SK-N-SH treated with all-trans-retinoic acid at 6 μM for 48 hours (cell line): ENCODE results near the gene ASF1B.

ENCODE experiments used
- ATAC-seq: fragments of 200-7000 bp; cut with Tn5 transposase; 3 replicates; pipeline ENCODE4 v1.9.1; 2020; ENCODE audit warnings: mild to moderate bottlenecking, moderate library complexity
- ARNTL ChIP-seq: fragments of 450-650 bp; formaldehyde crosslinking; IDR thresholded peaks from 2 replicates; pipeline ENCODE4 v1.5.0; 2020; ENCODE audit warnings: low read depth, mild to moderate bottlenecking, moderate library complexity, borderline replicate concordance
- BACH2 ChIP-seq: fragments of 250-450 bp; sonication (Bioruptor Pico); IDR thresholded peaks from 2 replicates; pipeline ENCODE4 v1.9.0; 2021; ENCODE audit warnings: mild to moderate bottlenecking, borderline replicate concordance
- CSDC2 ChIP-seq: fragments of 250-450 bp; sonication (Bioruptor Pico); IDR thresholded peaks from 2 replicates; pipeline ENCODE4 v1.5.0; 2020; ENCODE audit warnings: mild to moderate bottlenecking, moderate library complexity
- ESRRG ChIP-seq: fragments of 250-450 bp; sonication (Bioruptor Pico); IDR thresholded peaks from 2 replicates; pipeline ENCODE4 v1.6.1; 2021; ENCODE audit warnings: mild to moderate bottlenecking
- GLIS3 ChIP-seq: fragments of 250-450 bp; sonication (Bioruptor Pico); IDR thresholded peaks from 2 replicates; pipeline ENCODE4 v1.5.0; 2020; ENCODE audit warnings: mild to moderate bottlenecking, moderate library complexity
- ISL1 ChIP-seq: fragments of 250-450 bp; sonication (Bioruptor Pico); IDR thresholded peaks from 2 replicates; pipeline ENCODE4 v2.1.2; 2022; ENCODE audit warnings: mild to moderate bottlenecking, moderate library complexity
- OSR1 ChIP-seq: fragments of 250-450 bp; sonication (Bioruptor Pico); IDR thresholded peaks from 2 replicates; pipeline ENCODE4 v1.8.0; 2022; ENCODE audit warnings: moderate library complexity, mild to moderate bottlenecking, inconsistent platforms
- PPARA ChIP-seq: fragments of 250-450 bp; sonication (Bioruptor Pico); IDR thresholded peaks from 2 replicates; pipeline ENCODE4 v1.5.0; 2020; ENCODE audit warnings: mild to moderate bottlenecking, borderline replicate concordance
- RARB ChIP-seq: fragments of 250-450 bp; sonication (Bioruptor Pico); IDR thresholded peaks from 2 replicates; pipeline ENCODE4 v1.8.0; 2021; ENCODE audit warnings: mild to moderate bottlenecking, moderate library complexity
- SNAI2 ChIP-seq: fragments of 250-450 bp; sonication (Bioruptor Pico); IDR thresholded peaks from 2 replicates; pipeline ENCODE4 v1.5.0; 2020; ENCODE audit warnings: mild to moderate bottlenecking, moderate library complexity
- TCF4 ChIP-seq: fragments of 250-450 bp; sonication (Bioruptor Pico); IDR thresholded peaks from 2 replicates; pipeline ENCODE4 v1.8.0; 2021; ENCODE audit warnings: mild to moderate bottlenecking, moderate library complexity, borderline replicate concordance
- TOX ChIP-seq: fragments of 250-450 bp; sonication (Bioruptor Pico); IDR thresholded peaks from 2 replicates; pipeline ENCODE4 v1.8.0; 2021; ENCODE audit warnings: mild to moderate bottlenecking, moderate library complexity, borderline replicate concordance
- ZC3H10 ChIP-seq: fragments of 250-450 bp; sonication (Bioruptor Pico); IDR thresholded peaks from 2 replicates; pipeline ENCODE4 v1.5.1; 2021; ENCODE audit warnings: mild to moderate bottlenecking, moderate library complexity
- ZFP3 ChIP-seq: fragments of 250-450 bp; sonication (Bioruptor Pico); IDR thresholded peaks from 2 replicates; pipeline ENCODE4 v1.5.0; 2020; ENCODE audit warnings: mild to moderate bottlenecking, moderate library complexity
- ZFP30 ChIP-seq: fragments of 450-650 bp; formaldehyde crosslinking; IDR thresholded peaks from 2 replicates; pipeline ENCODE4 v1.5.0; 2022; ENCODE audit warnings: mild to moderate bottlenecking, moderate library complexity
- ZNF565 ChIP-seq: fragments of 450-650 bp; formaldehyde crosslinking; conservative IDR thresholded peaks from 2 replicates; pipeline ENCODE4 v1.5.0; 2020; ENCODE audit warnings: low read depth, mild to moderate bottlenecking, moderate library complexity
- ZNF8 ChIP-seq: fragments of 450-650 bp; formaldehyde crosslinking; IDR thresholded peaks from 2 replicates; pipeline ENCODE4 v1.5.0; 2020; ENCODE audit warnings: mild to moderate bottlenecking, moderate library complexity
- TF ChIP-seq, protein P1 (sequence below): fragments of 250-450 bp; sonication (Bioruptor Pico); IDR thresholded peaks from 2 replicates; pipeline ENCODE4 v1.8.0; 2020; ENCODE audit warnings: mild to moderate bottlenecking, moderate library complexity, borderline replicate concordance
- TF ChIP-seq, protein P2 (sequence below): fragments of 250-450 bp; sonication (Bioruptor Pico); IDR thresholded peaks from 2 replicates; pipeline ENCODE4 v1.5.1; 2021; ENCODE audit warnings: mild to moderate bottlenecking, moderate library complexity
- TF ChIP-seq, protein P3 (sequence below): fragments of 250-450 bp; sonication (Bioruptor Pico); IDR thresholded peaks from 2 replicates; pipeline ENCODE4 v1.5.0; 2020; ENCODE audit warnings: mild to moderate bottlenecking, moderate library complexity
- TF ChIP-seq, protein P4 (sequence below): fragments of 250-450 bp; sonication (Bioruptor Pico); IDR thresholded peaks from 2 replicates; pipeline ENCODE4 v1.8.0; 2021; ENCODE audit warnings: low read depth, mild to moderate bottlenecking, moderate library complexity, borderline replicate concordance

Gene ASF1B

DNA sequence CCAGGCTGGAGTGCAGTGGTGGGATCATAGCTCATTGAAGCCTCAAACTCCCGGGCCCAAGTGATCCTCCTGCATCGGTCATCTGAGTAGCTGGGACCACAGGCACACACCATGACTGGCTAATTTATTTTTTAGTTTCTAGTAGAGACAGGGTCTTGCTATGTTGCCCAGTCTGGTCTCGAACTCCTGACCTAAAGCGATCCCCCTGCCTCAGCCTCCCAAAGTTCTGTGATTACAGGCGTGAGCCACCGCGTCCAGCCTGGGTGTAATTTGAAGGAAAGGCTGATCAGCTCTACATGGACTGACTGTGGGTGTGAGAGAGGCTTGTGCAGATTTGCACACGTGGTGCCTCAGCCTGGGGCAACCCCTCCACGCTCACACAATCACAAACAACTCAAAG lies 38.5 kb upstream of the ASF1B start:
- ATAC-seq, result no peak
- TF ChIP-seq ESRRG (no peak), OSR1 (CRISPR knock-in tag) (no peak)

DNA sequence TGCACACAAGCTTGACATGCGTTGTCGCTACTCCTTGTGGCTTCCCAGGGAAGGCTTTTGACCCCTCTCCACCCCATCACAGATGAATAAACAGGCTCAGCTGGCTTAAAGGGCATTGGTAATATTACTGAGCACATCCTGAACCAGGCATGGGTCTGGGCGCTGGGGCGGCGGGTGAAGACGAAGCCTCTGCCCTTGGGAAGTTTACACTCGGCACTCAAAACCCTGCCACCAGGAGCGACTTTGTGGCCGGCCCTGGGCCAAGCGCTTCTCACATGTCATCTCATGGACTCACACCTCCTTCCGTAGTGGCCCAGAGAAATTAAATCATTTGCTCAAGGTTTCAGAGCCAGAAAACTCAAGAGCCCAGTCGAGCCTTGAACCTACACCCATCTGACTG lies 32.6 kb upstream of the ASF1B start:
- TF ChIP-seq PPARA (CRISPR knock-in tag) (no peak), ZNF8 (CRISPR knock-in tag) (no peak), GLIS3 (CRISPR knock-in tag) (no peak), ZFP30 (CRISPR knock-in tag) (no peak), ZC3H10 (CRISPR knock-in tag) (no peak), ZNF565 (CRISPR knock-in tag) (no peak), CSDC2 (no peak), RARB (CRISPR knock-in tag) (no peak), SNAI2 (CRISPR knock-in tag) (no peak), ZFP3 (CRISPR knock-in tag) (no peak), TCF4 (CRISPR knock-in tag) (no peak), BACH2 (CRISPR knock-in tag) (no peak), ESRRG (no peak)
- TF ChIP-seq, protein P1, sequence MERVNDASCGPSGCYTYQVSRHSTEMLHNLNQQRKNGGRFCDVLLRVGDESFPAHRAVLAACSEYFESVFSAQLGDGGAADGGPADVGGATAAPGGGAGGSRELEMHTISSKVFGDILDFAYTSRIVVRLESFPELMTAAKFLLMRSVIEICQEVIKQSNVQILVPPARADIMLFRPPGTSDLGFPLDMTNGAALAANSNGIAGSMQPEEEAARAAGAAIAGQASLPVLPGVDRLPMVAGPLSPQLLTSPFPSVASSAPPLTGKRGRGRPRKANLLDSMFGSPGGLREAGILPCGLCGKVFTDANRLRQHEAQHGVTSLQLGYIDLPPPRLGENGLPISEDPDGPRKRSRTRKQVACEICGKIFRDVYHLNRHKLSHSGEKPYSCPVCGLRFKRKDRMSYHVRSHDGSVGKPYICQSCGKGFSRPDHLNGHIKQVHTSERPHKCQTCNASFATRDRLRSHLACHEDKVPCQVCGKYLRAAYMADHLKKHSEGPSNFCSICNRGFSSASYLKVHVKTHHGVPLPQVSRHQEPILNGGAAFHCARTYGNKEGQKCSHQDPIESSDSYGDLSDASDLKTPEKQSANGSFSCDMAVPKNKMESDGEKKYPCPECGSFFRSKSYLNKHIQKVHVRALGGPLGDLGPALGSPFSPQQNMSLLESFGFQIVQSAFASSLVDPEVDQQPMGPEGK (CRISPR knock-in tag), result no peak
- TF ChIP-seq, protein P2, sequence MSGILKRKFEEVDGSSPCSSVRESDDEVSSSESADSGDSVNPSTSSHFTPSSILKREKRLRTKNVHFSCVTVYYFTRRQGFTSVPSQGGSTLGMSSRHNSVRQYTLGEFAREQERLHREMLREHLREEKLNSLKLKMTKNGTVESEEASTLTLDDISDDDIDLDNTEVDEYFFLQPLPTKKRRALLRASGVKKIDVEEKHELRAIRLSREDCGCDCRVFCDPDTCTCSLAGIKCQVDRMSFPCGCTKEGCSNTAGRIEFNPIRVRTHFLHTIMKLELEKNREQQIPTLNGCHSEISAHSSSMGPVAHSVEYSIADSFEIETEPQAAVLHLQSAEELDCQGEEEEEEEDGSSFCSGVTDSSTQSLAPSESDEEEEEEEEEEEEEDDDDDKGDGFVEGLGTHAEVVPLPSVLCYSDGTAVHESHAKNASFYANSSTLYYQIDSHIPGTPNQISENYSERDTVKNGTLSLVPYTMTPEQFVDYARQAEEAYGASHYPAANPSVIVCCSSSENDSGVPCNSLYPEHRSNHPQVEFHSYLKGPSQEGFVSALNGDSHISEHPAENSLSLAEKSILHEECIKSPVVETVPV (CRISPR knock-in tag), result no peak
- TF ChIP-seq, protein P3, sequence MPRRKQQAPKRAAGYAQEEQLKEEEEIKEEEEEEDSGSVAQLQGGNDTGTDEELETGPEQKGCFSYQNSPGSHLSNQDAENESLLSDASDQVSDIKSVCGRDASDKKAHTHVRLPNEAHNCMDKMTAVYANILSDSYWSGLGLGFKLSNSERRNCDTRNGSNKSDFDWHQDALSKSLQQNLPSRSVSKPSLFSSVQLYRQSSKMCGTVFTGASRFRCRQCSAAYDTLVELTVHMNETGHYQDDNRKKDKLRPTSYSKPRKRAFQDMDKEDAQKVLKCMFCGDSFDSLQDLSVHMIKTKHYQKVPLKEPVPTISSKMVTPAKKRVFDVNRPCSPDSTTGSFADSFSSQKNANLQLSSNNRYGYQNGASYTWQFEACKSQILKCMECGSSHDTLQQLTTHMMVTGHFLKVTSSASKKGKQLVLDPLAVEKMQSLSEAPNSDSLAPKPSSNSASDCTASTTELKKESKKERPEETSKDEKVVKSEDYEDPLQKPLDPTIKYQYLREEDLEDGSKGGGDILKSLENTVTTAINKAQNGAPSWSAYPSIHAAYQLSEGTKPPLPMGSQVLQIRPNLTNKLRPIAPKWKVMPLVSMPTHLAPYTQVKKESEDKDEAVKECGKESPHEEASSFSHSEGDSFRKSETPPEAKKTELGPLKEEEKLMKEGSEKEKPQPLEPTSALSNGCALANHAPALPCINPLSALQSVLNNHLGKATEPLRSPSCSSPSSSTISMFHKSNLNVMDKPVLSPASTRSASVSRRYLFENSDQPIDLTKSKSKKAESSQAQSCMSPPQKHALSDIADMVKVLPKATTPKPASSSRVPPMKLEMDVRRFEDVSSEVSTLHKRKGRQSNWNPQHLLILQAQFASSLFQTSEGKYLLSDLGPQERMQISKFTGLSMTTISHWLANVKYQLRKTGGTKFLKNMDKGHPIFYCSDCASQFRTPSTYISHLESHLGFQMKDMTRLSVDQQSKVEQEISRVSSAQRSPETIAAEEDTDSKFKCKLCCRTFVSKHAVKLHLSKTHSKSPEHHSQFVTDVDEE (CRISPR knock-in tag), result no peak
- ATAC-seq, result no peak

DNA sequence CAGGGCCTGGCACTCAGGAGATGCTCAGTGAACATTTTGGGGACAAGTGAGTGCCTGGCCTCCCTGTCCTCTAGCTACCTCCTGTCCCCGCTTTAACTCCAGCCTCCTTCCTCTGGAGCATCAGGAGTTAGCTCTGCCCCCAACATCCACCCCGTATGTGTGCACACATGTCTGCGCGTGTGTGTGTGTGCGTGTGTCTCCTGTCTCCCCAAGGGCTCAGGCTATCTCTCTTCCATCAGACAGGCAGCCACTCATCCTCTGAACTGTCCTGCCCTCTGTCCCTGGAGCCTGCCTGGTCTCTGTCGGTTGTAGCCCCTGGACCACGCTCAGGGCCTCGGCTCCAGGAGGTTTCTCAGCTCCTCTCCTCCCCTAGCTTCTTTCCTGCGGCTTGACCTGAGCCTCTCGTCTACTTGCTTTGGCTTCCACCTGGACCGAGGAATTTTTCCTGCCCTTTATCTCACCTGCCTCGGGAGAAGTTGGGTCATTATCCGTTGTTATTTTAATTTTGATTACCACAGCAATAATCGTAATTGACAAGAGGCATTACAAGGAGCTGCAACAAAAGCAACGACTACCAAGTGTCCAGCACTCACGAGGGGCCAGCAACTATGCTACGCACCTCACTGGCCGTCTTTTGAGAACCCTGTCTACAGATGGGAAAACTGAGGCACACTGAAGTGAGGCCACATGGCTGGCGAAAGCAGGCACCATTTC lies 32.0 kb upstream of the ASF1B start:
- no peak for ATAC-seq
- no peak for TF ChIP-seq TOX (CRISPR knock-in tag)

DNA sequence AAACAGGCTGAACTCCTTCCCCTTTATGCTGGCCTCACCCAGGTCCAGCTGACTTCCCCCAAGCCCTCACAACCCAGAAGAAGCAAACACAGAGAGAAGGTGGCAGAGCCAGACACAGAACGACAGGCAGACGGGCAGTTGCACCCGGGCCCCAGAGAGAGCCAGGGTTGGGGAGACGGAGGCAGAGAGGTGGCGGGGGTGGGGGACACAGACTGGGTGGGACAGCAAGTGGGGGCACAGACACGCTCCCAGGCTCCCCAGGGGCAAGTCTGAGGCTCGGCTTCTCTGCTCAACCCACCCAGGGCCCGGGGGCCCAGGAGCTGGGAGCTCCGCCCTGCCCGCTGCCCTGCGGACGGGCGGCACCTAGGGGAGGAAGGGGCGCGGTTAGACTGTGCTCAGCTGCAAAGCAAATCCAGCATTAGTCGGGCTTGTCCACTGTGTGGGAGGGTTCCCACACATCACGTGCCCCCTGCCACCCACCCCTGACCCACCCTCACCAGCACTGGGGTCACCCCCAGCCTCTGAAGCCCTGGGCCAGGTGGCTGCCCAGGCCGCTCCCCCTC lies 31.3 kb upstream of the ASF1B start:
- ATAC-seq, result no peak
- TF ChIP-seq OSR1 (CRISPR knock-in tag), result no peak
- TF ChIP-seq GLIS3 (CRISPR knock-in tag), result no peak
- no peak for TF ChIP-seq ISL1 (CRISPR knock-in tag)
- no peak for TF ChIP-seq TOX (CRISPR knock-in tag)
- TF ChIP-seq, protein P3 (CRISPR knock-in tag), result no peak
- TF ChIP-seq, protein P1 (CRISPR knock-in tag), result no peak
- no peak for TF ChIP-seq ZNF8 (CRISPR knock-in tag)
- no peak for TF ChIP-seq ZFP3 (CRISPR knock-in tag)
- no peak for TF ChIP-seq ARNTL
- no peak for TF ChIP-seq RARB (CRISPR knock-in tag)
- no peak for TF ChIP-seq BACH2 (CRISPR knock-in tag)
- no peak for TF ChIP-seq ZFP30 (CRISPR knock-in tag)
- no peak for TF ChIP-seq PPARA (CRISPR knock-in tag)
- TF ChIP-seq, protein P4, sequence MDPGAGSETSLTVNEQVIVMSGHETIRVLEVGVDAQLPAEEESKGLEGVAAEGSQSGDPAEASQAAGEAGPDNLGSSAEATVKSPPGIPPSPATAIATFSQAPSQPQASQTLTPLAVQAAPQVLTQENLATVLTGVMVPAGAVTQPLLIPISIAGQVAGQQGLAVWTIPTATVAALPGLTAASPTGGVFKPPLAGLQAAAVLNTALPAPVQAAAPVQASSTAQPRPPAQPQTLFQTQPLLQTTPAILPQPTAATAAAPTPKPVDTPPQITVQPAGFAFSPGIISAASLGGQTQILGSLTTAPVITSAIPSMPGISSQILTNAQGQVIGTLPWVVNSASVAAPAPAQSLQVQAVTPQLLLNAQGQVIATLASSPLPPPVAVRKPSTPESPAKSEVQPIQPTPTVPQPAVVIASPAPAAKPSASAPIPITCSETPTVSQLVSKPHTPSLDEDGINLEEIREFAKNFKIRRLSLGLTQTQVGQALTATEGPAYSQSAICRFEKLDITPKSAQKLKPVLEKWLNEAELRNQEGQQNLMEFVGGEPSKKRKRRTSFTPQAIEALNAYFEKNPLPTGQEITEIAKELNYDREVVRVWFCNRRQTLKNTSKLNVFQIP (CRISPR knock-in tag), result no peak
- no peak for TF ChIP-seq ESRRG
- TF ChIP-seq SNAI2 (CRISPR knock-in tag), result no peak
- no peak for TF ChIP-seq ZNF565 (CRISPR knock-in tag)
- no peak for TF ChIP-seq CSDC2
